Caco-2 (cell line): ENCODE data around the gene MINAR1. TPM values are rescaled to one million over a fixed set of nuclear protein-coding genes. Genes with fewer than 3 reads are reported as not detected.

Experiments
- BruUV-seq: library from RNA; stranded (reverse); fragments of 400-500 nt; replicated peaks from 2 replicates; lab custom pipeline; 2021; lab: Mats Ljungman, UMichigan
- CTCF ChIA-PET: fragments of 300-600 bp; sonication (Branson Sonifier 250); formaldehyde crosslinking; loops from one replicate; lab custom pipeline; 2022; ENCODE audit warnings: antibody characterized with exemption; lab: Charles Lee
- POLR2A ChIA-PET: fragments of 300-600 bp; sonication (Branson Sonifier 250); formaldehyde crosslinking; loops from one replicate; lab custom pipeline; 2022; ENCODE audit warnings: antibody characterized with exemption; lab: Charles Lee
- DNase-seq, 2 experiments: peaks; one replicate each; pipeline versions ENCODE4 v3.0.0 to v3.0.0-alpha.2; 2020 to 2022
- H3K27me3 ChIP-seq: replicated peaks from 2 replicates; pipeline ENCODE4 v1.6.0; 2011; ENCODE audit warnings: low read length; ENCODE audit not compliant: control insufficient read depth, insufficient read depth
- H3K36me3 ChIP-seq: 2 replicates; pipeline ENCODE4 v1.5.1; 2011; ENCODE audit warnings: low read length; ENCODE audit not compliant: control insufficient read depth, insufficient read depth
- H3K4me1 ChIP-seq: fragments of 250-450 bp; sonication (Bioruptor Pico); 2 replicates; pipeline ENCODE4 v1.5.1; 2020; ENCODE audit warnings: mild to moderate bottlenecking
- H3K4me3 ChIP-seq: 2 replicates; pipeline ENCODE4 v1.5.1; 2011; ENCODE audit warnings: low read depth, mild to moderate bottlenecking, control low read depth, low read length
- H3K9me3 ChIP-seq: fragments of 250-450 bp; sonication (Bioruptor Pico); 2 replicates; pipeline ENCODE4 v1.5.1; 2020; ENCODE audit warnings: mild to moderate bottlenecking, moderate library complexity
- H3K27ac Mint-ChIP-seq: one replicate; pipeline ENCODE4 v1.8.0; 2022; ENCODE audit warnings: mixed read lengths; ENCODE audit not compliant: unreplicated experiment
- H3K27me3 Mint-ChIP-seq: one replicate; pipeline ENCODE4 v1.8.0; 2022; ENCODE audit warnings: mixed read lengths; ENCODE audit not compliant: insufficient read depth, unreplicated experiment
- H3K36me3 Mint-ChIP-seq: one replicate; pipeline ENCODE4 v1.8.0; 2022; ENCODE audit warnings: mild to moderate bottlenecking, mixed read lengths; ENCODE audit not compliant: insufficient read depth, unreplicated experiment
- H3K4me1 Mint-ChIP-seq: one replicate; pipeline ENCODE4 v1.8.0; 2022; ENCODE audit warnings: low read depth, mixed read lengths; ENCODE audit not compliant: unreplicated experiment
- H3K4me3 Mint-ChIP-seq: one replicate; pipeline ENCODE4 v1.8.0; 2022; ENCODE audit warnings: mild to moderate bottlenecking, moderate library complexity, mixed read lengths; ENCODE audit not compliant: unreplicated experiment
- H3K9me3 Mint-ChIP-seq: one replicate; pipeline ENCODE4 v1.8.0; 2022; ENCODE audit warnings: mixed read lengths; ENCODE audit not compliant: unreplicated experiment
- intact Hi-C: fragments of 100-400 bp; cut with micrococcal nuclease; formaldehyde crosslinking; loops from one replicate; pipeline ENCODE4 v1.10.0; 2022; ENCODE audit not compliant: unreplicated experiment
- total RNA-seq: library from RNA; stranded (reverse); gene quantifications from 2 replicates; pipeline ENCODE4 v1.2.3, GENCODE V29; 2022
- TF ChIP-seq, protein P1 (sequence below), 2 experiments: fragments of 200-600 bp in 1 of 2; IDR thresholded peaks; 1 replicate in 1 of 2; 2 replicates in 1 of 2; pipeline versions ENCODE4 v1.5.1 to v1.8.0; 2011 to 2022; ENCODE audit warnings: antibody characterized with exemption in 1 of 2, control low read depth in 1 of 2, inconsistent platforms in 1 of 2, low read depth in 1 of 2, low read length in 1 of 2, mild to moderate bottlenecking in 1 of 2, moderate library complexity in 1 of 2; ENCODE audit not compliant: insufficient read depth in 1 of 2, severe bottlenecking in 1 of 2, unreplicated experiment in 1 of 2

The MINAR1 gene
- total RNA-seq, 1 experiment from 2014 or later, result 0.34 TPM

DNA sequence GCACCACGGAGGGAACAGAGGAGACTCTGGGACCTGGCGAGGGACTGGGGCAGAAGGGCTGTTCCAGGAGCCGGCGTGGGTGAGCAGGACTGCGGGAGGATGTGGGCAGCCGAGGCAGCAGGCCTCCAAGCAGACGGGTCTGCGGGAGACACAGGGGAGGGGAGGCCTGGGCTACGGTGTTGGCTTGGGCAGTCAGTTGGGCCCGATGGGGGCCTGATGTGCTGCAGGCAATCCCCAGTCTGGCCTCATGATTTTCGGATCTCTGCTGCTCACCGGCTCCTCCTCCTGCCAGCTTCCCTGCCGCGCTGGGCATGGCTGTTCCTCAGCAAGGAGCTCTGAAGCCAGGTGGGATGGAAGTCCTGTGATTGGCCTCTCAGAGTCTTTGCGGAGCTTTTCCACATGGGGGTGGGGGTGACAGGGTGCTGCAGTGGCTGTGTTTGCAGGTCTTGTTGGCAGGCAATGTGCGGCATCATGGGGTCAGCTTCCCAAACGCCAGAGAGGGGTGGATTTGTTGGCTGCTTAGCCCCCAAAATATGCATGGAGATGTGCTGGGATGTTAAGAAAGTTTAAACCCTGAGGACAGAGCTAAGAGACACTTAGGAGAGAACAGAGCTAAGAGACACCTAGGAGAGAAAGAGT, 19.3 kb downstream of the MINAR1 start:
- intact Hi-C loops, result no loop called here
- no peaks in the 10 kb centered on the region for H3K27me3 Mint-ChIP-seq
- H3K9me3 Mint-ChIP-seq, result no peaks in the 10 kb centered on the region
- no peak overlapping the region for H3K4me3 ChIP-seq
- no peaks in the 10 kb centered on the region for H3K36me3 ChIP-seq
- CTCF ChIA-PET, result interaction anchor here (1.1 kb wide), 1 partner anchor 144 kb away, joined by 6 read pairs; no protein-coding TSS in a partner anchor
- no peak overlapping the region for H3K27ac Mint-ChIP-seq
- no peak overlapping the region for H3K4me3 Mint-ChIP-seq
- no peaks in the 10 kb centered on the region for H3K27me3 ChIP-seq
- no TSS peak for BruUV-seq
- TF ChIP-seq, protein P1, sequence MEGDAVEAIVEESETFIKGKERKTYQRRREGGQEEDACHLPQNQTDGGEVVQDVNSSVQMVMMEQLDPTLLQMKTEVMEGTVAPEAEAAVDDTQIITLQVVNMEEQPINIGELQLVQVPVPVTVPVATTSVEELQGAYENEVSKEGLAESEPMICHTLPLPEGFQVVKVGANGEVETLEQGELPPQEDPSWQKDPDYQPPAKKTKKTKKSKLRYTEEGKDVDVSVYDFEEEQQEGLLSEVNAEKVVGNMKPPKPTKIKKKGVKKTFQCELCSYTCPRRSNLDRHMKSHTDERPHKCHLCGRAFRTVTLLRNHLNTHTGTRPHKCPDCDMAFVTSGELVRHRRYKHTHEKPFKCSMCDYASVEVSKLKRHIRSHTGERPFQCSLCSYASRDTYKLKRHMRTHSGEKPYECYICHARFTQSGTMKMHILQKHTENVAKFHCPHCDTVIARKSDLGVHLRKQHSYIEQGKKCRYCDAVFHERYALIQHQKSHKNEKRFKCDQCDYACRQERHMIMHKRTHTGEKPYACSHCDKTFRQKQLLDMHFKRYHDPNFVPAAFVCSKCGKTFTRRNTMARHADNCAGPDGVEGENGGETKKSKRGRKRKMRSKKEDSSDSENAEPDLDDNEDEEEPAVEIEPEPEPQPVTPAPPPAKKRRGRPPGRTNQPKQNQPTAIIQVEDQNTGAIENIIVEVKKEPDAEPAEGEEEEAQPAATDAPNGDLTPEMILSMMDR (IDR thresholded peaks at IDR 0.05; ENCODE audit: insufficient read depth in 1 of 2, low read depth in 1 of 2, low read length in 1 of 2, severe bottlenecking in 1 of 2, unreplicated experiment in 1 of 2), result no peak
- no peaks in the 10 kb centered on the region for H3K36me3 Mint-ChIP-seq
- POLR2A ChIA-PET, result no interaction called here
- H3K9me3 ChIP-seq, result no peaks in the 10 kb centered on the region
- no peaks in the 10 kb centered on the region for H3K4me1 ChIP-seq
- H3K4me1 Mint-ChIP-seq, result no peaks in the 10 kb centered on the region
- DNase-seq, result no peak

DNA sequence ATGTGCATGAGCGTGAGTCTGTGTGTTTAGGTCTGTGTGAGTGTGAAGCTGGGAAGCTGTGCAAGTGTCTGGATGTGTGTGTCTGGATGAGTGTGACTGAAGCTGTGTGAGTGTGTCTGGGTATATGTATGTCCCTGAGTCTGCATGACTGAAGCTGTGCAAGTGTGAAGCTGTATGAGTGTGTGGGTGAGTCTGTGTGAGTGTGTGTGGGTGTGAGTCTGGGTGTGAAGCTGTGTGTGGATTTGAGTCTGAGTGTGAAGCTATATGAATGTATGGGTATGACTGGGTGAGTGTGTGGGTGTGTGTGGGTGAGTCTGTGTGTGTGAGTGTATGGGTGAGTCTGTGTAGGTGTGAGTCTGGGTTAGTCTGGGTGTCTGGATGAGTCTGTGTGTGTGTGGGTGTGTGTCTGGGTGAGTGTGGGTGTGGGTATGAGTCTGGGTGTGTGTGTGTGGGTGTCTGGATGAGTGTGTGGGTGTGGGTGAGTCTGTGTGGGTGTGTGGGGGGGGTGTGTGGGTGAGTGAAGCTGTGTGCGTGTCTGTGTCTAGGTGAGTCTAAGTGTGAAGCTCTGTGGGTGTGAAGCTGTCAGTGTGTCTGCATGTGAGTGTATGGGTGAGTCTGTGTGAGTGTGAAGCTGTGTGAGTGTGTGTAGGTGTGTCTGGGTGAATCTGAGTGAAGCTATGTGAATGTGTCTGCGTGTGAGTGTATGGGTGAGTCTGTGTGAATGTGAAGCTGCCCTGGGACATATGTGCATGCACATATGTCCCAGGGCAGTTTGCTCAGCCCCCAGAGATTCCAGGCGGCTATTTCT, 20.3 kb downstream of the MINAR1 start:
- Mint-ChIP-seq H3K36me3 (no peaks in the 10 kb centered on the region), H3K27me3 (no peaks in the 10 kb centered on the region), H3K9me3 (no peaks in the 10 kb centered on the region), H3K4me1 (no peaks in the 10 kb centered on the region), H3K27ac (no peak overlapping the region), H3K4me3 (no peak overlapping the region)
- Histone ChIP-seq H3K4me3 (no peak overlapping the region), H3K9me3 (no peaks in the 10 kb centered on the region), H3K4me1 (no peaks in the 10 kb centered on the region), H3K36me3 (no peaks in the 10 kb centered on the region), H3K27me3 (no peaks in the 10 kb centered on the region; the same call in 1 of the 2 replicates)
- CTCF ChIA-PET, result no interaction called here
- BruUV-seq, result no TSS peak
- intact Hi-C loops, result no loop called here
- TF ChIP-seq, protein P1 (IDR thresholded peaks at IDR 0.05; ENCODE audit: insufficient read depth in 1 of 2, low read depth in 1 of 2, low read length in 1 of 2, severe bottlenecking in 1 of 2, unreplicated experiment in 1 of 2), result no peak
- POLR2A ChIA-PET, result interaction anchor here (0.7 kb wide), 1 partner anchor 316 kb away, joined by 12 read pairs; no protein-coding TSS in a partner anchor
- DNase-seq, result no peak

DNA sequence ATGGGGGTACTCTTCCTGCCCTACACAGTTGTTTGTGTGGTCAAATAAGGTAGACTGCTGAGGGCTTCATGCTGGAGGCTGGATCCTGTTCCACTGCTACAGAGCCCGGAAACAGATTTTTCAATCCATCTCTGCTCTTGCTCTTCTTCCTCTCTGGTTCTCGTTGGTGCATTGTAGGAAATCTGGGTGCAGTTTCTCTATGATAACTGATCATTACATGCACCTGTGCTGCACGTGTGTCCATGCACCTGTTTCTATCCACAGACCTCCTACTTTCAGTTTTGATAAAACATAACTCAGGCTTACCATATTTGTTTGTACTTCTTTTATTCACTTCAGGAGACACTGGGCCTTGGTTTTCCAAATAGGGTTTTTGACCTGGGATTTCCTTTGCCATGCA, 21.3 kb downstream of the MINAR1 start:
- ChIA-PET POLR2A (no interaction called here), CTCF (no interaction called here)
- Mint-ChIP-seq H3K4me3 (no peak overlapping the region), H3K4me1 (no peaks in the 10 kb centered on the region), H3K36me3 (no peaks in the 10 kb centered on the region), H3K27ac (no peak overlapping the region), H3K27me3 (peaks cover 1% of the 10 kb centered on the region), H3K9me3 (no peaks in the 10 kb centered on the region)
- Histone ChIP-seq H3K4me3 (no peak overlapping the region), H3K27me3 (no peaks in the 10 kb centered on the region; the same call in 1 of the 2 replicates), H3K4me1 (no peaks in the 10 kb centered on the region), H3K9me3 (no peaks in the 10 kb centered on the region), H3K36me3 (no peaks in the 10 kb centered on the region)
- intact Hi-C loops, result no loop called here
- no TSS peak for BruUV-seq
- TF ChIP-seq, protein P1 (IDR thresholded peaks at IDR 0.05; ENCODE audit: insufficient read depth in 1 of 2, low read depth in 1 of 2, low read length in 1 of 2, severe bottlenecking in 1 of 2, unreplicated experiment in 1 of 2), result no peak
- no peak for DNase-seq
